Esophagus muscularis mucosa (tissue), 3 donors: ENCODE results near the gene ADAM30.

Experiments
- POLR2AphosphoS5 ChIP-seq, 2 donors: sonication (generic); formaldehyde crosslinking; IDR thresholded peaks; one replicate each; pipeline ENCODE4 v1.6.1; 2017; ENCODE audit warnings: antibody characterized with exemption in 2 of 2
- TF ChIP-seq, protein P1 (sequence below), 3 experiments: fragments of 200-600 bp in 2 of 3; fragments of 450-650 bp in 1 of 3; sonication (generic) in 2 of 3; IDR thresholded peaks; one replicate each; pipeline ENCODE4 v1.5.1; 2017 to 2019; ENCODE audit warnings: antibody characterized with exemption in 3 of 3, mild to moderate bottlenecking in 2 of 3, moderate library complexity in 1 of 3

DNA sequence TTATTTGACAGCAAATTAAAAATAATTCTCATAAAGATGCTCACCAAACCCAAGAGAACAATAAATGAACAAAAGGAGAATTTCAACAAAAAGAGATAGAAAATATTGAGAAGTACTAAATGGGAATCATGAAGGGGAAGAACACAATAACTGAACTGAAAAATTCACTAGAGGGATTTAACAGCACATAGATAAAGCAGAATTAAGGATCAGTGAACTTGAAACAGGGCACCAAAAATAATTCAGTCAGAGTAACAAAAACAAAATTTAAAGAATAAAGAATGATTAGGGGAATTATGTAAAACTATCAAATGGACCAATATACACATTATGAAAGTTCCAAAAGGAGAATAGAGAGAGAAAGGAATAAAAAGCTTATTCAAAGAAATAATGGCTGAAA, 7.8 kb downstream of the ADAM30 start:
- TF ChIP-seq, protein P1, sequence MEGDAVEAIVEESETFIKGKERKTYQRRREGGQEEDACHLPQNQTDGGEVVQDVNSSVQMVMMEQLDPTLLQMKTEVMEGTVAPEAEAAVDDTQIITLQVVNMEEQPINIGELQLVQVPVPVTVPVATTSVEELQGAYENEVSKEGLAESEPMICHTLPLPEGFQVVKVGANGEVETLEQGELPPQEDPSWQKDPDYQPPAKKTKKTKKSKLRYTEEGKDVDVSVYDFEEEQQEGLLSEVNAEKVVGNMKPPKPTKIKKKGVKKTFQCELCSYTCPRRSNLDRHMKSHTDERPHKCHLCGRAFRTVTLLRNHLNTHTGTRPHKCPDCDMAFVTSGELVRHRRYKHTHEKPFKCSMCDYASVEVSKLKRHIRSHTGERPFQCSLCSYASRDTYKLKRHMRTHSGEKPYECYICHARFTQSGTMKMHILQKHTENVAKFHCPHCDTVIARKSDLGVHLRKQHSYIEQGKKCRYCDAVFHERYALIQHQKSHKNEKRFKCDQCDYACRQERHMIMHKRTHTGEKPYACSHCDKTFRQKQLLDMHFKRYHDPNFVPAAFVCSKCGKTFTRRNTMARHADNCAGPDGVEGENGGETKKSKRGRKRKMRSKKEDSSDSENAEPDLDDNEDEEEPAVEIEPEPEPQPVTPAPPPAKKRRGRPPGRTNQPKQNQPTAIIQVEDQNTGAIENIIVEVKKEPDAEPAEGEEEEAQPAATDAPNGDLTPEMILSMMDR (IDR thresholded peaks at IDR 0.05) = no peak
- TF ChIP-seq POLR2AphosphoS5 (IDR thresholded peaks at IDR 0.05) = no peak
